H1 (cell line): ENCODE measurements around the gene PGLYRP4. TPM values are rescaled to one million over a fixed set of nuclear protein-coding genes. Genes with fewer than 3 reads are reported as not detected.
A peak's percentile ranks its signal among the peaks of the same experiment; 100 is the strongest.
"Not testable (repeated sequence)": the region's sequence is repeated elsewhere in the genome, so short reads cannot be mapped to it uniquely, and the experiment has no call there.

Source experiments
- CTCF ChIA-PET: fragments of 300-600 bp; sonication (Branson Sonifier 250); formaldehyde crosslinking; loops from one replicate; lab custom pipeline; 2021; ENCODE audit not compliant: partially characterized antibody; lab: Charles Lee
- POLR2A ChIA-PET: fragments of 300-600 bp; sonication (Branson Sonifier 250); formaldehyde crosslinking; loops from one replicate; lab custom pipeline; 2021; ENCODE audit warnings: inconsistent platforms; ENCODE audit not compliant: partially characterized antibody; lab: Charles Lee
- DNase-seq, 2 experiments: peaks; one replicate each; pipeline versions ENCODE4 v3.0.0 to v3.0.0-alpha.2; 2010 to 2022; ENCODE audit warnings: low spot score in 2 of 2, low read depth in 1 of 2, mixed read lengths in 1 of 2
- FAIRE-seq: peaks from 2 replicates; lab custom pipeline; 2011; peaks lifted over from hg19 to GRCh38; lab: Jason Lieb, UNC
- H2AFZ ChIP-seq: 2 replicates; pipeline ENCODE4 v1.8.1; 2012; ENCODE audit warnings: low read length, inconsistent platforms
- H2AK5ac ChIP-seq: 2 replicates; pipeline ENCODE4 v1.6.1; 2013; ENCODE audit warnings: low read depth, low read length
- H2BK120ac ChIP-seq: replicated peaks from 2 replicates; pipeline ENCODE3; 2013; ENCODE audit warnings: low read depth, low read length, inconsistent platforms
- H2BK12ac ChIP-seq: 2 replicates; pipeline ENCODE4 v1.6.1; 2013; ENCODE audit warnings: low read depth, low read length
- H2BK15ac ChIP-seq: 2 replicates; pipeline ENCODE4 v1.6.1; 2013; ENCODE audit warnings: low read length
- H2BK20ac ChIP-seq: 2 replicates; pipeline ENCODE4 v1.6.1; 2013; ENCODE audit warnings: low read length
- H2BK5ac ChIP-seq: 2 replicates; pipeline ENCODE4 v1.6.1; 2013; ENCODE audit warnings: low read depth, low read length
- H3K14ac ChIP-seq: 2 replicates; pipeline ENCODE4 v1.6.1; 2013; ENCODE audit warnings: inconsistent platforms; ENCODE audit not compliant: insufficient read length
- H3K18ac ChIP-seq: 2 replicates; pipeline ENCODE4 v1.6.1; 2013; ENCODE audit warnings: low read length; ENCODE audit errors: extremely low read depth
- H3K23ac ChIP-seq: 2 replicates; pipeline ENCODE4 v1.6.1; 2013; ENCODE audit warnings: inconsistent platforms; ENCODE audit not compliant: insufficient read length
- H3K23me2 ChIP-seq: 2 replicates; pipeline ENCODE4 v1.6.1; 2013; ENCODE audit warnings: low read depth, low read length
- H3K27ac ChIP-seq: 2 replicates; pipeline ENCODE4 v1.6.1; 2011; ENCODE audit warnings: low read depth, low read length, inconsistent platforms
- H3K27me3 ChIP-seq, 4 experiments: replicated peaks in 1 of 4; 1 replicate in 1 of 4; 2 replicates in 3 of 4; pipeline versions ENCODE4 v1.6.1 to v1.8.1; 2011 to 2013; ENCODE audit warnings: low read length in 3 of 4, mild to moderate bottlenecking in 3 of 4, inconsistent platforms in 2 of 4, mixed read lengths in 2 of 4, moderate library complexity in 1 of 4; ENCODE audit not compliant: control insufficient read depth in 3 of 4, insufficient read depth in 3 of 4; ENCODE audit errors: extremely low read depth in 1 of 4
- H3K36me3 ChIP-seq, 4 experiments: 2 replicates each; pipeline versions ENCODE4 v1.6.1 to v1.8.1; 2011 to 2013; ENCODE audit warnings: mild to moderate bottlenecking in 4 of 4, low read length in 3 of 4, moderate library complexity in 2 of 4, control low read depth in 1 of 4, inconsistent platforms in 1 of 4; ENCODE audit not compliant: insufficient read depth in 4 of 4, control insufficient read depth in 2 of 4
- H3K4ac ChIP-seq: replicated peaks from 2 replicates; pipeline ENCODE3; 2013; ENCODE audit warnings: low read length, low read depth, mixed read lengths, inconsistent platforms; ENCODE audit not compliant: insufficient read length
- H3K4me1 ChIP-seq, 4 experiments: replicated peaks in 1 of 4; 1 replicate in 1 of 4; 2 replicates in 3 of 4; pipeline versions ENCODE4 v1.6.1 to v1.8.1; 2011 to 2013; ENCODE audit warnings: low read length in 3 of 4, inconsistent platforms in 2 of 4, mixed read lengths in 1 of 4; ENCODE audit not compliant: insufficient read depth in 4 of 4, control insufficient read depth in 3 of 4
- H3K4me2 ChIP-seq, 2 experiments: 2 replicates each; pipeline versions ENCODE4 v1.6.1 to v1.8.1; 2011 to 2013; ENCODE audit warnings: low read depth in 2 of 2, low read length in 2 of 2, control low read depth in 1 of 2, inconsistent platforms in 1 of 2, mild to moderate bottlenecking in 1 of 2; ENCODE audit not compliant: insufficient read depth in 1 of 2
- H3K4me3 ChIP-seq, 4 experiments: fragments of 200-600, 300-600 bp in 1 of 4; sonication (generic), shearing (Covaris generic), sonication (Bioruptor Twin) in 1 of 4; 2 replicates each; pipeline versions ENCODE4 v1.5.1 to v1.8.1; 2011 to 2016; ENCODE audit warnings: low read length in 4 of 4, low read depth in 3 of 4, control low read depth in 2 of 4, inconsistent platforms in 2 of 4, mild to moderate bottlenecking in 2 of 4, mixed read lengths in 1 of 4, moderate library complexity in 1 of 4; ENCODE audit not compliant: insufficient read depth in 2 of 4; ENCODE audit errors: extremely low read depth in 1 of 4
- H3K56ac ChIP-seq: replicated peaks from 2 replicates; pipeline ENCODE3; 2013; ENCODE audit warnings: low read depth, mild to moderate bottlenecking, mixed read lengths, low read length, inconsistent platforms; ENCODE audit not compliant: insufficient read length
- H3K79me1 ChIP-seq: 2 replicates; pipeline ENCODE4 v1.6.1; 2013; ENCODE audit warnings: low read depth, low read length, control low read depth
- H3K79me2 ChIP-seq, 2 experiments: 2 replicates each; pipeline versions ENCODE4 v1.6.1 to v1.8.1; 2012 to 2013; ENCODE audit warnings: low read length in 2 of 2, mild to moderate bottlenecking in 2 of 2, inconsistent platforms in 1 of 2; ENCODE audit not compliant: insufficient read depth in 2 of 2, control insufficient read depth in 1 of 2
- H3K9ac ChIP-seq, 4 experiments: replicated peaks in 1 of 4; 1 replicate in 1 of 4; 2 replicates in 3 of 4; pipeline versions ENCODE4 v1.6.1 to v1.8.1; 2011 to 2013; ENCODE audit warnings: low read depth in 3 of 4, low read length in 3 of 4, control low read depth in 2 of 4, mild to moderate bottlenecking in 2 of 4, moderate library complexity in 2 of 4, inconsistent platforms in 1 of 4; ENCODE audit errors: extremely low read depth in 1 of 4
- H3K9me3 ChIP-seq, 2 experiments: 2 replicates each; pipeline versions ENCODE4 v1.6.1 to v1.8.1; 2012 to 2013; ENCODE audit warnings: mild to moderate bottlenecking in 2 of 2, moderate library complexity in 2 of 2, control low read depth in 1 of 2, inconsistent platforms in 1 of 2, low read depth in 1 of 2, low read length in 1 of 2, mixed read lengths in 1 of 2; ENCODE audit not compliant: insufficient read depth in 2 of 2
- H4K20me1 ChIP-seq, 2 experiments: replicated peaks in 1 of 2; 2 replicates each; pipeline versions ENCODE3 to v1.8.1; 2011 to 2013; ENCODE audit warnings: inconsistent platforms in 2 of 2, low read length in 2 of 2, mild to moderate bottlenecking in 1 of 2; ENCODE audit not compliant: insufficient read depth in 2 of 2, control insufficient read depth in 1 of 2
- H4K5ac ChIP-seq: 2 replicates; pipeline ENCODE4 v1.6.1; 2013; ENCODE audit warnings: low read length, low read depth, mixed read lengths, inconsistent platforms; ENCODE audit not compliant: insufficient read length
- H4K8ac ChIP-seq: 2 replicates; pipeline ENCODE4 v1.8.0; 2013; ENCODE audit warnings: mild to moderate bottlenecking, moderate library complexity, low read length, inconsistent platforms; ENCODE audit not compliant: insufficient read depth; ENCODE audit errors: extremely low read depth
- H4K91ac ChIP-seq: replicated peaks from 2 replicates; pipeline ENCODE3; 2013; ENCODE audit warnings: low read length, mixed read lengths, inconsistent platforms; ENCODE audit not compliant: insufficient read length
- WGBS, 2 experiments: shearing (Covaris generic) in 1 of 2; methylation state at CpG; one replicate each; pipeline versions ENCODE4 v1.1.6 to v1.1.7; 2013 to 2015; ENCODE audit warnings: low lambda C conversion rate in 2 of 2, mixed read lengths in 2 of 2, inconsistent platforms in 1 of 2, low coverage in 1 of 2, missing lambda C conversion rate in 1 of 2; ENCODE audit not compliant: insufficient replicate concordance in 2 of 2, insufficient coverage in 1 of 2, insufficient read length in 1 of 2; ENCODE audit errors: extremely low coverage in 1 of 2, missing lambda C conversion rate in 1 of 2; 5-methylcytosine and 5-hydroxymethylcytosine counted together
- polyA plus RNA-seq, 7 experiments: library from polyadenylated mRNA; depleted of rRNA in 3 of 7; stranded (reverse) in 5 of 7; unstranded in 2 of 7; fragments of >200 nt in 5 of 7; fragments of 200-250 nt in 2 of 7; gene quantifications; 1 replicate in 5 of 7; 2 replicates in 1 of 7; 4 replicates in 1 of 7; pipeline versions ENCODE4 v1.2.1 to v1.2.3, GENCODE V29; 2011 to 2013; ENCODE audit warnings: missing spikeins in 2 of 7, mixed read lengths in 2 of 7
- total RNA-seq: library from RNA; stranded (reverse); fragmentation: NEBNext Ultra II Directional; extraction: Animal tissue kit (Norgen Biotek cat#: 25700); gene quantifications from 2 replicates; pipeline ENCODE4 v1.2.1, GENCODE V29; 2021

Gene PGLYRP4
- total and polyA plus RNA-seq, 2 of the 8 experiments (the other 6 are each of a cell fraction or from before 2014, with no cell fraction given): not detected

GRCh38 chr1:153347049-153347448, 1.6 kb downstream of the PGLYRP4 start:
- H3K79me1 ChIP-seq, H3K4ac ChIP-seq, H3K9ac ChIP-seq, H3K4me1 ChIP-seq, POLR2A ChIA-PET, H2BK20ac ChIP-seq, H3K9me3 ChIP-seq, H2BK5ac ChIP-seq, H3K79me2 ChIP-seq, FAIRE-seq, H2AK5ac ChIP-seq, H3K36me3 ChIP-seq, H3K27me3 ChIP-seq, H2BK120ac ChIP-seq, H4K5ac ChIP-seq, H2AFZ ChIP-seq, H3K4me3 ChIP-seq, H4K91ac ChIP-seq, H3K18ac ChIP-seq, H3K4me2 ChIP-seq, H3K27ac ChIP-seq, H2BK12ac ChIP-seq, H3K23me2 ChIP-seq, H3K14ac ChIP-seq, H3K23ac ChIP-seq, H4K20me1 ChIP-seq, H4K8ac ChIP-seq, H2BK15ac ChIP-seq, H3K56ac ChIP-seq: not testable (repeated sequence)
- peak in 1 of 2 experiments; percentile 10 for DNase-seq
- WGBS, 2 experiments: 87% methylated on average over 14 of the region's 14 CpGs; no CpG with 5 or more reads in 1 of the 2 experiments
- CTCF ChIA-PET: interaction anchor here (1.5 kb wide), 1 partner anchor 8 kb away, joined by 5 read pairs; no protein-coding TSS in a partner anchor
